Activated naive CD8-positive, alpha-beta T cell (primary cell): Measurements from ENCODE around the gene TBC1D3E.
"Not testable (repeated sequence)": the region's sequence is repeated elsewhere in the genome, so short reads cannot be mapped to it uniquely, and the experiment has no call there.

Source experiments
- H3K27ac Mint-ChIP-seq: one replicate; pipeline ENCODE4 v1.8.0; 2021; ENCODE audit warnings: mixed read lengths
- H3K27me3 Mint-ChIP-seq: one replicate; pipeline ENCODE4 v1.8.0; 2021; ENCODE audit warnings: mixed read lengths
- H3K36me3 Mint-ChIP-seq: one replicate; pipeline ENCODE4 v1.8.0; 2021; ENCODE audit warnings: mixed read lengths
- H3K4me1 Mint-ChIP-seq: one replicate; pipeline ENCODE4 v1.8.0; 2021; ENCODE audit warnings: low read depth, mixed read lengths
- H3K4me3 Mint-ChIP-seq: one replicate; pipeline ENCODE4 v1.8.0; 2021; ENCODE audit warnings: mild to moderate bottlenecking, mixed read lengths
- H3K9me3 Mint-ChIP-seq: one replicate; pipeline ENCODE4 v1.8.0; 2021; ENCODE audit warnings: low read depth, mixed read lengths

TBC1D3E gene

DNA sequence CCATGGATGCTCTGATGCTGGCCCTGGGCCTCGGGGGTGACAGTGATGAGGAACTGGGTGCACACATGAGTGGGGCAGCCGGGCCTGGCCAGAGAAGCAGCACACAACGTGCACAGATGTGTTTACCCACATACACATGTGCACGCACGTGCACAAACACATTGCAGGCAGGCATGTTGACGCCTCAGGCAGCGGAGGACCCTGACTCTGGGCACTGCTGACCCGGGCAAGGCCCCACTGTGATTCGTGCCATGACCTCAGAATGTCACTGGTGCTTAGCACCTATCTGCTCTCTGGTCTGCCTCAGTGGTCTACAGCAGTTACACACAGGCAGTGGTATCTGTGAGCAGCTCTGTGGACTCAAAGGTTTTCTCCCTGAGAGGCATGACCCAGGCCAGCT, at the start of gene TBC1D3E:
TBC1D3E (plus strand) TSS at position 301 of the 400 bp plus-strand sequence. CDS start 1,545 bp downstream, outside the sequence.
- H3K4me1 Mint-ChIP-seq, H3K4me3 Mint-ChIP-seq, H3K27me3 Mint-ChIP-seq, H3K36me3 Mint-ChIP-seq, H3K9me3 Mint-ChIP-seq, H3K27ac Mint-ChIP-seq: not testable (repeated sequence)

DNA sequence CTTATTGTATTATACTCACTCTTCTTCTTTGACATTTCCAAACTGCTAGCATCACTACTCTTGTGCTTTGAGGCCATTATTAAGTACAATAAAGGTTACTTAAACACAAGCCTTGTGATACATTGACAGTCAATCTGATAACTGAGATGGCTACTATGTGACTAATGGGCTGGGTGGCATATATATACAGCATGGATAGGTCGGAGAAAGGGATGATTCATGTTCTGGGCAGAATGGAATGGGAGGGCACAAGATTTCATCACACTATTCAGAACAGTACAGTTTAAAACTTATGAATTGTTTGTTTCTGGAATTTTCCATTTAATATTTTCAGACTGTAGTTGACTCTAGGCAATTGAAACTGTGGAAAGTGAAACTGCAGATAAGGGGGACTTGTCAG, 40.4 kb upstream of the TBC1D3E start:
- not testable (repeated sequence) for H3K27me3 Mint-ChIP-seq, H3K36me3 Mint-ChIP-seq, H3K27ac Mint-ChIP-seq, H3K4me1 Mint-ChIP-seq, H3K4me3 Mint-ChIP-seq, H3K9me3 Mint-ChIP-seq

DNA sequence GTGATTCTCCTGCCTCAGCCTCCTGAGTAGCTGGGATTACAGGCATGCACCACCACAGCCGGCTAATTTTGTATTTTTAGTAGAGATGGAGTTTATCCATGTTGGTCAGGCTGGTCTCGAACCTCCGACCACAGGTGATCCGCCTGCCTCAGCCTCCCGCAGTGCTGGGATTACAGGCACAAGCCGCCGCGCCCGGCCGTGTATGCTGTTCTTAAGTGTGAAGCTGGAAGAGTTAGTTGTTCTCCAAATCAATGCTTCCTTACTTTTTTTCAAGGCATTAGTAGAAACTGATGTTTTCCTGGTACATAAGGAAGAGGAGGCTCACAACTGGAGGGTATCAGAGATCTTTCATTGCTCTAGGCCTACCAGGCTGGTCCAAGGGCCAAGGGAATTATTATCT, 39.6 kb upstream of the TBC1D3E start:
- not testable (repeated sequence) for H3K36me3 Mint-ChIP-seq, H3K4me1 Mint-ChIP-seq, H3K4me3 Mint-ChIP-seq, H3K9me3 Mint-ChIP-seq, H3K27ac Mint-ChIP-seq, H3K27me3 Mint-ChIP-seq

DNA sequence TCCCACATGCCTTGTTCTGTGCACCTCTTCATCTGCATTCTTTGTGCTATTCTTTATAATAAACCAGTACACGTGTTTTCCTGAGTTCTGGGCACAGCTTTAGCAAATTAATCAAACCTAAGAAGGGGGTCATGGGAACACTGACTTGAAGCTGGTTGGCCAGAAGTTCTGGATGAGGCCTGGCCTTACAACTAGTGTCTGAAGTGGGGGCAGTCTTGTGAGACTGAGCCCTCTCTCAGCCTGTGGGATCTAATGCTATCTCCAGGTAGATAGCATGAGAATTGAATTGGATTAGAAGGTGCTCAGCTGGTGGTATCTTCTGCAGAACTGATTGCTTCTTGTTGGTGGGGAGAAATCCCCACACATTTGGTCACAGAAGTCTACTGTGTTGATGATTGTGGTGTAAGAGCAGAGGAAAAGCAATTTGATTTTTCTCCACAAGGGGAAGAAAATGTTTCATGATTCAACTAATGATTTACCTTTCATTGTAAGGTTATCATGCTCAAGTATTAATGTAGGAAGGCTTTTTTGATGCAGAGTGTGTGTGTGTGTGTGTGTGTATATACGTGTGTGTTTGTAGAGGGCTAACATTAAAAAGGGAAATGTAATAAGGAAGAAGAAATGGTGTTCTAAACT, 33.6 kb upstream of the TBC1D3E start:
- not testable (repeated sequence) for H3K36me3 Mint-ChIP-seq, H3K9me3 Mint-ChIP-seq, H3K4me1 Mint-ChIP-seq, H3K4me3 Mint-ChIP-seq, H3K27me3 Mint-ChIP-seq, H3K27ac Mint-ChIP-seq

DNA sequence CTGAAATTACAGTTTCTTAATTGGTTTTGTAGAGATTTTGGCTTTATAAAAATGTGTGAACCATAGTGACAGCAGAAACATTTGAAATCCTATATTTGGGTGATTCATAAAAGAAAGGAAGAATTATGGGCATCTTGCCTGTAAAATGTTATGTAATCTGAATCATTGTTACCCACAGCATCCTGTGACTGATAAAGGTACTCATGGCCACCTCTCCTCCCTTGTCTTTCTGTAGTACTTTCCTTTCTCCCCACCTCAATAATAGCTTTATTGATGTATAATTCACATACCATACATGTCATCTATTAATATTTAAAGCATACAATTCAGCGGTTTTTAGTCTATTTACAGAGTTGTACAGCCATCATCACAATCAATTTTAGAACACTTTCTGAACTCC, 28.5 kb upstream of the TBC1D3E start:
- not testable (repeated sequence) for H3K27me3 Mint-ChIP-seq, H3K4me3 Mint-ChIP-seq, H3K9me3 Mint-ChIP-seq, H3K36me3 Mint-ChIP-seq, H3K4me1 Mint-ChIP-seq, H3K27ac Mint-ChIP-seq

DNA sequence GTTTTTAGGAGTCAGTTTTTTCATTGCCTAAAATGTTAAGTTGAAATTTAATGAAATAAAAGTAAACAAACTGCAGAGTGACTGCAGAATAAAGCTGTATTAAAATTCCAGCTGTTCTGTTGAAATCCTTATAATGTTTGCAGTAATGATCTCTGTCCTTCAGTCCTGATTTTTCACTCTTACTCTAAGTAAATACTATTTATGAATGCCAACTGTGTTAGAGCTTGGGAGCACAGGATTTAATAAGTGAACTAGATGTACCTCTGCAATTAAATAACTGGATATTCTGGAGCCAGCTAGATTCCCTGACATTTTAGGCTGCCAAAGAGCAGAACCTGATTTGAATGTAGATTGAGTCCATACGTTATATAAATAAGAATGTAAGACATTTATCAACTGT, 7.9 kb upstream of the TBC1D3E start:
- H3K4me1 Mint-ChIP-seq, H3K9me3 Mint-ChIP-seq, H3K27ac Mint-ChIP-seq, H3K36me3 Mint-ChIP-seq, H3K27me3 Mint-ChIP-seq, H3K4me3 Mint-ChIP-seq: not testable (repeated sequence)

DNA sequence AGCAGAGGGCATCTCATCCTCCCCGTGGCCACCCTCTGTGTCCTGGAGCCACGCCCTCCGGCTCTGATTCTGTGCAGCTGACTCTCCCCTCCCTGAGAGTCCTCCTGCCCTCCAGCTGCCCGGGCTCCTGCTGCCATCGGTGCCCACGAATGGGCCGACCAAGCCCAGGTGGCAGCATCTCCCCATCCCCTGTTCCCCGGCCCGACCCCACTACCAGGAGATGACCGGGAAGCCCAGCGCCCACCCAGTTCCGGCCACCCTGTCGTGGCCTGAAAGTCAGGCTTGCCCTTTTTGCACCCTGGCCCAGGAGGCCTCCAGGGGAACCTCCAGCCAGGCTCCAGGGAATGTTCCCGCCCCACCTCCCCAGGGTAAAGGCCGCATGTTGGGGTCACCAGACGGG, 7.1 kb downstream of the TBC1D3E start:
- H3K4me3 Mint-ChIP-seq, H3K9me3 Mint-ChIP-seq, H3K36me3 Mint-ChIP-seq, H3K27me3 Mint-ChIP-seq, H3K4me1 Mint-ChIP-seq, H3K27ac Mint-ChIP-seq: not testable (repeated sequence)
